Measurements from ENCODE around the gene DFFA. TPM values are rescaled to one million over a fixed set of nuclear protein-coding genes. Genes with fewer than 3 reads are reported as not detected.
"Not testable (repeated sequence)": the region's sequence is repeated elsewhere in the genome, so short reads cannot be mapped to it uniquely, and the experiment has no call there.

The DFFA gene
- total RNA-seq, 1 experiment from 2014 or later: 102 TPM

GRCh38 chr1:10507111-10507879, 35.0 kb upstream of the DFFA start:
- in situ Hi-C loops (cut with HindIII; ENCODE audit: low sequenced_read_pairs): no loop called here
- DNase-seq (ENCODE audit: low spot score): peak; percentile 84

GRCh38 chr1:10506677-10507047, 34.3 kb upstream of the DFFA start:
- no peak for DNase-seq (ENCODE audit: low spot score)

DNA sequence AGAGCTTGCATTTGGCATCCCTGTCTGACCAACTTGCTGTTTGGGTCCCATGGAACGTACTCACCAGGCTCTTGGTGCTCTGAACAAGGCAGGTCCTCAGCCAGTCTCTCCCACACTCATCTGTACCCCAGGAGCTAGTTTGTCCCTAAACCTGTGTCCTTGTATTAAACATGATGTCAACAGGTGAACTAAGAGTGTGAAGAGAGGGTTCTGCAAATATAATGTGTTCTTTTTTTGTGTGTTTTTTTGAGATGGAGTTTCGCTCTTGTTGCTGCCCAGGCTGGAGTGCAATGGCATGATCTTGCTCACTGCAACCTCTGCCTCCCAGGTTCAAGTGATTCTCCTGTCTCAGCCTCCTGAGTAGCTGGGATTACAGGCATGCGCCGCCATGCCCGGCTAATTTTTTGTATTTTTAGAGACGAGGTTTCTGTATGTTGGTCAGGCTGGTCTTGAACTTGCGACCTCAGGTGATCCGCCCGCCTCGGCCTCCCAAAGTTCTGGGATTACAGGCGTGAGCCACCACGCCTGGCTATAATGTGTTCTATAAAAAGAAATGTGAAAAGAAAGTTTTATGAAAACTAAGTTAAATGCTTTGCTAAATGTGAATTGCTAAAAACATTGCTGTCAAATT, 33.8 kb upstream of the DFFA start:
- in situ Hi-C loops (cut with HindIII; ENCODE audit: low sequenced_read_pairs); DNase-seq (ENCODE audit: low spot score): not testable (repeated sequence)

More at GRCh38 chr1:10506677-10507047, 34.3 kb upstream of the DFFA start:
- in situ Hi-C loops (cut with HindIII; ENCODE audit: low sequenced_read_pairs): no loop called here

- no peak for DNase-seq (ENCODE audit: low spot score)
- in situ Hi-C loops (cut with HindIII; ENCODE audit: low sequenced_read_pairs): no loop called here
Measured at GRCh38 chr1:10504249-10504648, 31.9 kb upstream of the DFFA start.

- no peak for DNase-seq (ENCODE audit: low spot score)
- in situ Hi-C loops (cut with HindIII; ENCODE audit: low sequenced_read_pairs): no loop called here
Measured at GRCh38 chr1:10502206-10502605, 29.9 kb upstream of the DFFA start.

GRCh38 chr1:10498231-10498630, 25.9 kb upstream of the DFFA start:
- no peak for DNase-seq (ENCODE audit: low spot score)
- in situ Hi-C loops (cut with HindIII; ENCODE audit: low sequenced_read_pairs): no loop called here

GRCh38 chr1:10497109-10497508, 24.8 kb upstream of the DFFA start:
- no peak for DNase-seq (ENCODE audit: low spot score)
- in situ Hi-C loops (cut with HindIII; ENCODE audit: low sequenced_read_pairs): no loop called here

DNA sequence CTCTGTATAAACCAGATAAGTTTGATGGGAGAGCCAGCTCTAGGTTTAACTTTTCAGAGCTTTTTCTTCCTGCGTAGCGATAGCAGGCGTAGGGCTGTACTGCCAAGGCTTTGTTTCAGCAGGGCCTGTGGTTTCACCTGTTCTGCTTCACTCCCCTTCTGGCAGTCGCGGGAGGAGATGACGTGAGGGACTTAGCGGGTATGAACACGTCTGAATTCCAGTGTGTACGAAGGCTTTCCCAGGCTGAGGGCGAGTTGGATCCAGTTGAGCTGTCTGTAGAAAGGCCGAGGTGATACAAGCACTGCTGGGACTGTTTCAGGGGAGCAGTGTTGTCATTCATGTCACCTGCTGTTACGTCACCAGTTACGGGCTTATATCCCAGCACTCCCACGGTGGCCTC, 23.6 kb upstream of the DFFA start:
- no peak for DNase-seq (ENCODE audit: low spot score)
- in situ Hi-C loops (cut with HindIII; ENCODE audit: low sequenced_read_pairs): no loop called here

- in situ Hi-C loops (cut with HindIII; ENCODE audit: low sequenced_read_pairs): no loop called here
- no peak for DNase-seq (ENCODE audit: low spot score)
Measured at GRCh38 chr1:10495475-10495817, 23.1 kb upstream of the DFFA start.

DNA sequence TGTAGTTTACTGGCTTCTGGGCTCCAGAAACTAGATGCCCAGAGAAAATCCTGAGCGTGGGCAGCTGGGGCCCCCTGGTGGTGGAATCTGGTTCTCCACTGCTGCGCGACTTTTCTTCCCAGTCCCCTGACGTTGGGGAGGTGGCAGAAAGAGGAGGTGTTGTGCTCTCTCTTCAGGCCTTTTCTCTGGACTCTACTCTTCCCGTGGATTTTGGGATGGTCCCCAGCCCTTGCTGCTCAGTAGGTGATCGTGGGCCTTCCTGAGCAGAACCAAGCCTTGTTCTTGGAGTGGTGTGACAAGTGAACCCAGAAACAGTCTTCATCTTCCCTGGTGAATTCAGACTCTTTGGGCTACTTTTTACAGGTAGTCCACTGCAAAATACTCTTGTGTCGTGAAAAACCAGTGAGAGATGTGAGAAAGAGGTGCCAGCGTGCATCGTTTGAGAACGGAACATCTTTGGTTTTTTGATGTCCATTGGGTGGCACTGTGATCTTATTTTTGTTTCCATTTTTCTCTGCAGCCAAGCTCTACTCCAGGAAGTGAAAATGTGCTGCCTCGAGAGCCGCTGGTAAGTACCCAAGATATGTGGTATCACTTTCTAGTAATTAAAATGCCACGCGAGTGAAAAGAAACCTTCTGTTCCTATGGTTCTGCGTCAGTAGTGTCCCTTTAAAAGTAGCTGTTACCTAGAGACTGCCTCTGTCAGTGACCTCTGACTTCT, 22.6 kb upstream of the DFFA start:
- in situ Hi-C loops (cut with HindIII; ENCODE audit: low sequenced_read_pairs): no loop called here
- peak; percentile 77 for DNase-seq (ENCODE audit: low spot score)

DNA sequence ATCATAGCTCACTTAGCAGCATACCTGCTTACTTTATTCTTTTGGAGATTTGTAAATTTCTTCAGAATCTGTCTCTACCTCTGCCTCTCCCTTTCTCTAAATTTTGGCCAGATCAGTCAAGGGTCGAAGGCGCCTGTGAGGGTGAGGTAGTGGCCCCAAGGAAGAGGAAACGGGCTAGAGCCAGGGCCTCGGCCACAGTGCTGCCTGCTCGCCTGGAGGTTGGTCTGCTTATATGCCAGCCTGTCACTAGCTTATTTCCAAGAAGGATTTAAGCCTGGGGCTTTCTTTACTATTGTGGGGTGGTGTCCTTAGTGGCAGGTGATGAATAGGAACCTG, 22.1 kb upstream of the DFFA start:
- in situ Hi-C loops (cut with HindIII; ENCODE audit: low sequenced_read_pairs): no loop called here
- no peak for DNase-seq (ENCODE audit: low spot score)

GRCh38 chr1:10490286-10490970, 18.1 kb upstream of the DFFA start:
- no peak for DNase-seq (ENCODE audit: low spot score)
- in situ Hi-C loops (cut with HindIII; ENCODE audit: low sequenced_read_pairs): no loop called here

- no peak for DNase-seq (ENCODE audit: low spot score)
- in situ Hi-C loops (cut with HindIII; ENCODE audit: low sequenced_read_pairs): no loop called here
Measured at GRCh38 chr1:10489291-10490055, 17.1 kb upstream of the DFFA start.

DNA sequence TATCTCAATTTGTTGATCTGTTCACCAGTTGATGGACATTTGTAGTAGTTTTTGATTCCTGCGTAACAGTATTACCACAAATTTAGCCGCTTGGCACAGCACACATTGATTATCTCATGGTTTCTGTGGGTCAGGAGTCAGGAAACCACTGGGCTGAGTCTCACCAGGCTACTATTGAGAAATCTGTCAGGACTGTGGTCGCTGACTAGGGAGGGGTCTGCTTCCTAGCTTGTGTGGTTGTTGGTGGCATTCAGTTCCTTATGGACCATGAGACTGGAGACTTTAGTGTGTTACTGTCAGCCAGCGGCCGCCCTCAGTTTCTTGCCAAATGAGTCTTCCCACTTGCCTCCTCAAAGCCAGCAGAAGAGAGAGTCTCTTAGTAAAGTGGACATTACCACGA, 12.2 kb upstream of the DFFA start:
- no peak for DNase-seq (ENCODE audit: low spot score)
- in situ Hi-C loops (cut with HindIII; ENCODE audit: low sequenced_read_pairs): no loop called here

- in situ Hi-C loops (cut with HindIII; ENCODE audit: low sequenced_read_pairs): no loop called here
Measured at GRCh38 chr1:10480614-10481013, 8.3 kb upstream of the DFFA start.

GRCh38 chr1:10479296-10479695, 7.0 kb upstream of the DFFA start:
- in situ Hi-C loops (cut with HindIII; ENCODE audit: low sequenced_read_pairs): no loop called here
- DNase-seq (ENCODE audit: low spot score): no peak

More at GRCh38 chr1:10480614-10481013, 8.3 kb upstream of the DFFA start:
- no peak for DNase-seq (ENCODE audit: low spot score)

GRCh38 chr1:10475510-10475909, 3.2 kb upstream of the DFFA start:
- in situ Hi-C loops (cut with HindIII; ENCODE audit: low sequenced_read_pairs): no loop called here
- no peak for DNase-seq (ENCODE audit: low spot score)

DNA sequence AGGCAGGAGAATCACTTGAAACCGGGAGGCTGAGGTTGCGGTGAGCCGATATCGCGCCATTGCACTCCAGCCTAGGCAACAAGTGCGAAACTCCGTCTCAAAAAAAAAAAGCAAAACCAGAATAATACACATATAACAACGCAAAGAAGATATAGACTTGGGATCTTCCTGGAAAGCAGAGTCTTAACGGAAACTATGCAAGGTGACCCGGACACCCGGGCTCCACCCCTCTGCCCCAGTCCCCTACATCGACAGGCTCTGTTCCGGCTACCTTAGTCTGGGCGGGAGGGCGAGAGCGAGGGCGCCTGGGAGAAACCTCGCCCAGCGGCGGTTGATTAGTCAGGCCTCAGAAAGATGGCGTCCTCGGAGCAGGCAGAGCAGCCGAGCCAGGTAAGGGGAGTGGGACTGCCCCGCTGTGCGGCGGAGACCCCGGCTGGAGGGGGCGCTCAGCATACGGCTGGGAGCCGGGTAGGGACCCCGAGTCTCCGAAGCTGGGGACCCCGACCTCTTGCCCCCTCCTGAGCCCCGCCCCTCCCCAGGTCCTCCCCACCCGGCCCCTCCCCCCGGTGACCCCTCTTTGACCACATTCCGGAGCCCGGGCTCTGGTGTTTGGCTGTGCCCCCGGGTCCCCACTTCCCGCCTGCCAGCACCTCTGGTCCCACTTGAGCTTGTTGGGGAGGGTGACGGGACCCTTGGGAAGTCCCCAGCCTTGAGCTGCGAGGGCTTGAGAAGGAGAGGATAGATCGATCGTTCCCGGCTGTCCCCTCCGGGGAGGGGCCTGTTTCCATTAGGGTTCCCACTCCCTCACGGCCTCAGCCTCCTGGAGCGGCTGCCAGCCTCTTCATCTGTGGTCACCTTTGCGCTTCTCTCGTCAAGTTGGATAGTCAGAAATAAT, 2.5 kb upstream of the DFFA start, which contains the start of gene PEX14:
TSS of gene PEX14 (plus strand) at position 338 of the 895 bp plus-strand sequence. CDS start at position 355, 17 bp downstream.
- in situ Hi-C loops (cut with HindIII; ENCODE audit: low sequenced_read_pairs): no loop called here
- DNase-seq (ENCODE audit: low spot score): peak; percentile 87
